CD14-positive monocyte (primary cell): Measurements from ENCODE around the gene ATP11A. TPM values are rescaled to one million over a fixed set of nuclear protein-coding genes. Genes with fewer than 3 reads are reported as not detected.

Experiments
- DNase-seq, 3 donors: peaks; one replicate each; pipeline ENCODE4 v3.0.0-alpha.2; 2011 to 2022
- H2AFZ ChIP-seq: 2 replicates; pipeline ENCODE4 v1.6.0; 2012; ENCODE audit warnings: mild to moderate bottlenecking, low read depth, low read length, inconsistent platforms; ENCODE audit not compliant: insufficient read depth, poor library complexity, severe bottlenecking
- H3K27ac ChIP-seq, 2 donors: 1 replicate in 1 of 2; 2 replicates in 1 of 2; pipeline ENCODE4 v1.5.1; 2012 to 2013; ENCODE audit warnings: low read length in 2 of 2, control low read depth in 1 of 2, inconsistent platforms in 1 of 2, low read depth in 1 of 2, mild to moderate bottlenecking in 1 of 2
- H3K27me3 ChIP-seq, 2 donors: one replicate each; pipeline versions ENCODE4 v1.6.0 to v1.6.1; 2011 to 2013; ENCODE audit warnings: low read length in 2 of 2; ENCODE audit not compliant: control insufficient read depth in 2 of 2, insufficient read depth in 2 of 2
- H3K36me3 ChIP-seq, 2 donors: replicated peaks in 1 of 2; 1 replicate in 1 of 2; 2 replicates in 1 of 2; pipeline versions ENCODE4 v1.5.1 to v1.6.1; 2012 to 2013; ENCODE audit warnings: low read length in 2 of 2, control low read depth in 1 of 2, inconsistent platforms in 1 of 2, mild to moderate bottlenecking in 1 of 2; ENCODE audit not compliant: insufficient read depth in 2 of 2, control insufficient read depth in 1 of 2
- H3K4me1 ChIP-seq, 2 donors: 1 replicate in 1 of 2; 2 replicates in 1 of 2; pipeline versions ENCODE4 v1.5.1 to v1.6.1; 2012 to 2013; ENCODE audit warnings: low read length in 2 of 2, control low read depth in 1 of 2, inconsistent platforms in 1 of 2, mild to moderate bottlenecking in 1 of 2, moderate library complexity in 1 of 2; ENCODE audit not compliant: insufficient read depth in 2 of 2, control insufficient read depth in 1 of 2
- H3K4me2 ChIP-seq: replicated peaks from 2 replicates; pipeline ENCODE3; 2012; ENCODE audit warnings: low read length, moderate library complexity, mild to moderate bottlenecking; ENCODE audit not compliant: poor library complexity, severe bottlenecking; ENCODE audit errors: extremely low read depth
- H3K4me3 ChIP-seq, 3 experiments: fragments of 200-600 bp in 1 of 3; sonication (generic) in 1 of 3; replicated peaks in 1 of 3; 1 replicate in 2 of 3; 2 replicates in 1 of 3; pipeline ENCODE4 v1.5.1; 2011 to 2013; ENCODE audit warnings: low read length in 3 of 3, mild to moderate bottlenecking in 3 of 3, control low read depth in 2 of 3, low read depth in 2 of 3, inconsistent platforms in 1 of 3, moderate library complexity in 1 of 3
- H3K79me2 ChIP-seq: 2 replicates; pipeline ENCODE4 v1.6.0; 2012; ENCODE audit warnings: mild to moderate bottlenecking, control low read depth, inconsistent platforms, low read length, moderate library complexity; ENCODE audit not compliant: insufficient read depth
- H3K9ac ChIP-seq: 2 replicates; pipeline ENCODE4 v1.6.0; 2017; ENCODE audit warnings: low read length, mild to moderate bottlenecking; ENCODE audit not compliant: insufficient read depth, poor library complexity, severe bottlenecking
- H3K9me3 ChIP-seq, 2 donors: replicated peaks in 1 of 2; 1 replicate in 1 of 2; 2 replicates in 1 of 2; pipeline versions ENCODE4 v1.5.1 to v1.6.1; 2012 to 2013; ENCODE audit warnings: low read length in 2 of 2, control low read depth in 1 of 2; ENCODE audit not compliant: control insufficient read depth in 1 of 2, insufficient read depth in 1 of 2
- H4K20me1 ChIP-seq: 2 replicates; pipeline ENCODE4 v1.6.0; 2012; ENCODE audit warnings: mild to moderate bottlenecking, low read length, control low read depth, moderate library complexity; ENCODE audit not compliant: insufficient read depth
- H3K27ac Mint-ChIP-seq, 7 donors: one replicate each; pipeline ENCODE4 v1.8.0; 2020; ENCODE audit warnings: mild to moderate bottlenecking in 7 of 7, mixed read lengths in 7 of 7, moderate library complexity in 6 of 7, inconsistent platforms in 2 of 7
- H3K27me3 Mint-ChIP-seq, 3 donors: one replicate each; pipeline ENCODE4 v1.8.0; 2021 to 2022; ENCODE audit warnings: low read depth in 3 of 3, mild to moderate bottlenecking in 3 of 3, mixed read lengths in 3 of 3, moderate library complexity in 3 of 3, inconsistent platforms in 1 of 3
- H3K36me3 Mint-ChIP-seq, 2 donors: one replicate each; pipeline ENCODE4 v1.8.0; 2020; ENCODE audit warnings: mixed read lengths in 2 of 2, inconsistent platforms in 1 of 2, mild to moderate bottlenecking in 1 of 2
- H3K4me1 Mint-ChIP-seq: one replicate; pipeline ENCODE4 v1.8.0; 2020; ENCODE audit warnings: mild to moderate bottlenecking, mixed read lengths
- H3K4me3 Mint-ChIP-seq, 2 donors: one replicate each; pipeline ENCODE4 v1.8.0; 2020; ENCODE audit warnings: mild to moderate bottlenecking in 2 of 2, mixed read lengths in 2 of 2, moderate library complexity in 1 of 2
- H3K9me3 Mint-ChIP-seq, 7 donors: one replicate each; pipeline ENCODE4 v1.8.0; 2020 to 2022; ENCODE audit warnings: mixed read lengths in 7 of 7, mild to moderate bottlenecking in 6 of 7, moderate library complexity in 6 of 7, inconsistent platforms in 2 of 7
- WGBS: methylation state at CpG from one replicate; pipeline ENCODE4 v1.1.5; 2013; ENCODE audit warnings: missing lambda C conversion rate; ENCODE audit not compliant: insufficient coverage; 5-methylcytosine and 5-hydroxymethylcytosine counted together
- intact Hi-C, 2 donors: fragments of 100-400 bp; cut with micrococcal nuclease; formaldehyde crosslinking; loops; one replicate each; pipeline versions ENCODE4 v1.15.0 to v1.15.1; 2023
- polyA plus RNA-seq, 3 donors: library from polyadenylated mRNA; depleted of rRNA in 1 of 3; unstranded in 2 of 3; stranded (reverse) in 1 of 3; fragments of 300-500 nt in 2 of 3; fragments of >200 nt in 1 of 3; fragmentation: Illumina TruSeq in 2 of 3; gene quantifications; 1 replicate in 2 of 3; 2 replicates in 1 of 3; pipeline ENCODE4 v1.2.3, GENCODE V29; 2012 to 2021
- TF ChIP-seq, protein P1 (sequence below): fragments of 200-600 bp; IDR thresholded peaks from one replicate; pipeline ENCODE4 v1.8.0; 2022; ENCODE audit warnings: antibody characterized with exemption, mild to moderate bottlenecking

ATP11A gene
- polyA plus RNA-seq, 3 donors: 7.2 to 45.4 (median 7.6) TPM

DNA sequence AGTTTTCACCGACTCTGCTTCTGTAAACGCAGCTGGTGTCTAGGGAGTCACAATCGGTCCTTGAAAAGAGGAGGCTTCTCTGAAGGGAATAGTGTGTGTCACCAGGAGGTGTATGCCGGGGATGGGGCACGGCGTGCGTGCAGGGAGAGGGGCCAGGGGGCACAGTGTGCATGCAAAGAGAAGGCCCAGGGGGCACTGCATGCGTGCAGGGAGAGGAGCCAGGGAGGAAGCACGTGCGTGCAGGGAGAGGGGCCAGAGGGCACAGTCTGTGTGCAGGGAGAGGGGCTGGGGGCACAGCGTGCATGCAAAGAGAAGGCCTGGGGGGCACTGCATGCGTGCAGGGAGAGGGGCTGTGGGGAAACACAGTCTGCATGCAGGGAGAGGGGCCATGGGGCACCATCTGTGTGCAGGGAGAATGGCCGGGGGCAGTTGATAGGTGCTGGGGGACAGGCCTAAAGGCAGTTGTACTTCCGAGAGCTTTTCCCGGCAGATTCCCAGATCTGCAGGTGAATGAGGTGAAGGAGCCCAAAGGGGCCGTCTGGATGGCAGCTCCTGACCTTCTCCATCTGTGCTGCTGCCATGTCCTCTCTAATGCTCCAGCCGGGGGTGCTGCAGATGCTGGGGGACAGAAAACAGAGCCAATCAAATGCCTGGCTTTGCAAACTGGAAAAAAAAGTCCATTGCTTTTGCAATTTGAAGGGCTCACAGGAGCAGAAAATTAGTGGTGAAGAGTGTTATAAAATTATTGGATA lies 36.4 kb downstream of the ATP11A start:
- H4K20me1 ChIP-seq: peaks cover 99% of the 10 kb centered on the region
- no peak overlapping the region for H3K4me2 ChIP-seq
- Mint-ChIP-seq H3K27me3 (no peaks in the 10 kb centered on the region), H3K9me3 (peaks cover 0 to 2% (median 0%) of the 10 kb centered on the region in 7 donors), H3K4me3 (no peak overlapping the region), H3K4me1 (peaks cover 35% of the 10 kb centered on the region), H3K36me3 (peaks cover 19 to 42% of the 10 kb centered on the region in 2 donors), H3K27ac (peak overlapping the region in 2 of 7 donors; percentile 9 to 38)
- no peaks in the 10 kb centered on the region for H3K9me3 ChIP-seq
- no peak overlapping the region for H3K4me3 ChIP-seq
- no peak for DNase-seq
- no peaks in the 10 kb centered on the region for H3K27me3 ChIP-seq
- no peak overlapping the region for H3K9ac ChIP-seq
- H3K4me1 ChIP-seq: peaks cover 14 to 18% of the 10 kb centered on the region in 2 donors
- intact Hi-C loops: no loop called here
- H3K79me2 ChIP-seq: peaks cover 94% of the 10 kb centered on the region
- TF ChIP-seq, protein P1, sequence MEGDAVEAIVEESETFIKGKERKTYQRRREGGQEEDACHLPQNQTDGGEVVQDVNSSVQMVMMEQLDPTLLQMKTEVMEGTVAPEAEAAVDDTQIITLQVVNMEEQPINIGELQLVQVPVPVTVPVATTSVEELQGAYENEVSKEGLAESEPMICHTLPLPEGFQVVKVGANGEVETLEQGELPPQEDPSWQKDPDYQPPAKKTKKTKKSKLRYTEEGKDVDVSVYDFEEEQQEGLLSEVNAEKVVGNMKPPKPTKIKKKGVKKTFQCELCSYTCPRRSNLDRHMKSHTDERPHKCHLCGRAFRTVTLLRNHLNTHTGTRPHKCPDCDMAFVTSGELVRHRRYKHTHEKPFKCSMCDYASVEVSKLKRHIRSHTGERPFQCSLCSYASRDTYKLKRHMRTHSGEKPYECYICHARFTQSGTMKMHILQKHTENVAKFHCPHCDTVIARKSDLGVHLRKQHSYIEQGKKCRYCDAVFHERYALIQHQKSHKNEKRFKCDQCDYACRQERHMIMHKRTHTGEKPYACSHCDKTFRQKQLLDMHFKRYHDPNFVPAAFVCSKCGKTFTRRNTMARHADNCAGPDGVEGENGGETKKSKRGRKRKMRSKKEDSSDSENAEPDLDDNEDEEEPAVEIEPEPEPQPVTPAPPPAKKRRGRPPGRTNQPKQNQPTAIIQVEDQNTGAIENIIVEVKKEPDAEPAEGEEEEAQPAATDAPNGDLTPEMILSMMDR: no peak
- H3K27ac ChIP-seq: no peak overlapping the region
- peaks cover 9 to 45% of the 10 kb centered on the region in 2 donors for H3K36me3 ChIP-seq
- 27% methylated on average over 16 of the region's 17 CpGs for WGBS
- no peak overlapping the region for H2AFZ ChIP-seq

DNA sequence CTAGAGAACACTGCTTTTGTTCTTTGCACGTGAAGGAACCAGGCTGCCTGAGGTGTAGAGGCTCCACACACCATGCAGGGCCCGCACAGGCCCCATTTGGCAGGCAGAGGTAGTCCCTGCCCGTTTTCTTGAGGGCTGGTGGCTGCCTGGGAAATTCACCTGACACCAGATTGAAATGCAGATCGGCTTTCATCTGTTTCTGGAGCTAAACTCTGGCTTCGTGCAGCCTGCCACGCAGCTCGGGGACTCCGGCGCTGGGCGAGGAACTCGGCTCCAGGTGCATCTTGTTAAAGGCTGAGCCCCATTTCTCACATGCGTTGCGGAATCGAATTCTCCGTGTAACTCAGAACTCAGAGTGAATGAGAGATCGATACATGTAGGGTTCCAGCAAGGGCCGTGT lies 37.7 kb downstream of the ATP11A start:
- H3K27me3 ChIP-seq: no peaks in the 10 kb centered on the region
- H4K20me1 ChIP-seq: peaks cover 99% of the 10 kb centered on the region
- TF ChIP-seq, protein P1: no peak
- H3K9me3 Mint-ChIP-seq: peaks cover 0 to 2% (median 0%) of the 10 kb centered on the region in 7 donors
- peaks cover 97% of the 10 kb centered on the region for H3K79me2 ChIP-seq
- H3K27ac ChIP-seq: peak overlapping the region in 1 of 2 donors; percentile 8
- peaks cover 27% of the 10 kb centered on the region for H3K4me1 Mint-ChIP-seq
- no peak overlapping the region for H3K4me3 Mint-ChIP-seq
- peaks cover 19 to 45% of the 10 kb centered on the region in 2 donors for H3K36me3 Mint-ChIP-seq
- intact Hi-C loops: no loop called here
- H3K9me3 ChIP-seq: no peaks in the 10 kb centered on the region
- H3K9ac ChIP-seq: no peak overlapping the region
- no peak for DNase-seq
- no peak overlapping the region for H2AFZ ChIP-seq
- H3K27me3 Mint-ChIP-seq: no peaks in the 10 kb centered on the region
- H3K27ac Mint-ChIP-seq: peak overlapping the region in 1 of 7 donors; percentile 41
- no peak overlapping the region for H3K4me2 ChIP-seq
- H3K4me1 ChIP-seq: peaks cover 14 to 18% of the 10 kb centered on the region in 2 donors
- H3K4me3 ChIP-seq: no peak overlapping the region
- WGBS: 100% methylated on average over 11 of the region's 17 CpGs
- H3K36me3 ChIP-seq: peaks cover 9 to 45% of the 10 kb centered on the region in 2 donors
